IPS-18c (cell line): ENCODE results near the gene ZPBP.
"Not testable (repeated sequence)": the region's sequence is repeated elsewhere in the genome, so short reads cannot be mapped to it uniquely, and the experiment has no call there.

Source experiments
- H3K4me3 ChIP-seq: 2 replicates; pipeline ENCODE4 v1.7.0; 2013; ENCODE audit warnings: low read depth, mild to moderate bottlenecking, low read length, moderate library complexity; ENCODE audit not compliant: insufficient read depth
- H3K9me3 ChIP-seq: one replicate; pipeline ENCODE4 v1.6.1; 2013; ENCODE audit warnings: mild to moderate bottlenecking, low read length, moderate library complexity; ENCODE audit not compliant: control insufficient read depth, insufficient read depth

ZPBP gene

DNA sequence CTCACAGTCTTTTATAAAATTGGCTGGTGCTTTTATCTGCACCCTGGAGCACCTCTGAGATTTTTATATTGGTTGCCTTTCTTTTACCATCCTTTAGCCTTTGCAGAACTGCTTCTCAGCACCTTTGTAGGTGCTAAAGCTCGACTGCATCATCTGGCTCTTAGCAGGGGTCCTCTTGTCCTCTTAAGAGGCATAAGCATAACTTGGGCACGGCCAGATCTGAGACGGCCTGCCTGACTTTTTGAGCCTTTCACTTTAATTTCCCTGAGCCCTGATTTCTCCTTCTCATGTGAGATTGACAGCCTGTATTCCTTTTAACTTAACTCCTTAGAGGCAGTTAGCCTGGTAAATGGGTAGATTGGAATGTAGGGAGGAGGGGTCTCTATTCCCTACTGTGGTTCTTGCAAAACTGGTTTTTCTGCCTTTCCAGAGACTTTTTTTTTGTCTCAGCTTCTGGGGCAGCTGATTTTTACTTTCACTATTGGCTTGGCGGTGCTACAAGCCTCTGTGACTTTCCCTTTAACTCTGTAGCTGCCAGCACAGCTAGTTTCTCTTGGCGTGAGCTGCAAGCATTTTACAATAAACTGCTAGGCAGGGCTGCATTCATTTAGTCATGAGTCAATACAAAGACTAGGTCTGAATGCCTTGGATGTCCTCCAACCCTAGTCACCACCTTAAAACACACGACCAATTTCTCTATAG is 24.0 kb downstream of the ZPBP start:
- H3K9me3 ChIP-seq: peaks cover 11% of the 10 kb centered on the region
- peak overlapping the region; percentile 16; the same call in 1 of the 2 replicates for H3K4me3 ChIP-seq

- peaks cover 11% of the 10 kb centered on the region for H3K9me3 ChIP-seq
- no peak overlapping the region for H3K4me3 ChIP-seq
These were observed 25.0 kb downstream of the ZPBP start for GRCh38 chr7:50068026-50068425.

DNA sequence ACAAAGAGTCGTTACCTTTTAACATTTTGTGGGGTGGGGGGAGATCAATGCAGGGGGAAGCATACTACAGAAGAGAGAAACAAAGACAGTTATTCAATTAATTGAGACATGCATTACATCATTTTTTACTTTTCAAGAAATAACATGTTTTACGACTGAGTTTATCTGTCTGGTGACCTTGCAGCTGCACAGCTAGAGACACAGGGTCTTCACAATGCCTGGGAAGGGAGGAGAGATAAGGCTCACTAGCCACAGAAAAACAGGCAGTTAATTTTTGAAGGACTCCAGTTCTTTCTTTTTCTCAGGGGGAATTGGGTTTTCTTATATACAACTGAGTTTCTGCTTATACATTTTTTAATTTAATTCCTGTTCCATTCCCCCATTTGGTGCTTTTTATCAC is 30.1 kb downstream of the ZPBP start:
- Histone ChIP-seq H3K4me3 (no peak overlapping the region), H3K9me3 (no peaks in the 10 kb centered on the region)

GRCh38 chr7:50056131-50056530 is 36.9 kb downstream of the ZPBP start:
- no peak overlapping the region for H3K4me3 ChIP-seq

GRCh38 chr7:50047716-50048115 is 45.3 kb downstream of the ZPBP start:
- no peaks in the 10 kb centered on the region for H3K9me3 ChIP-seq
- H3K4me3 ChIP-seq: no peak overlapping the region

More at GRCh38 chr7:50056131-50056530, 36.9 kb downstream of the ZPBP start:
- H3K9me3 ChIP-seq: no peaks in the 10 kb centered on the region

- H3K9me3 ChIP-seq, H3K4me3 ChIP-seq: not testable (repeated sequence)
These were observed 51.9 kb downstream of the ZPBP start for GRCh38 chr7:50041165-50041564.

- Histone ChIP-seq H3K4me3 (no peak overlapping the region), H3K9me3 (no peaks in the 10 kb centered on the region)
These were observed 56.0 kb downstream of the ZPBP start for GRCh38 chr7:50037086-50037485.

DNA sequence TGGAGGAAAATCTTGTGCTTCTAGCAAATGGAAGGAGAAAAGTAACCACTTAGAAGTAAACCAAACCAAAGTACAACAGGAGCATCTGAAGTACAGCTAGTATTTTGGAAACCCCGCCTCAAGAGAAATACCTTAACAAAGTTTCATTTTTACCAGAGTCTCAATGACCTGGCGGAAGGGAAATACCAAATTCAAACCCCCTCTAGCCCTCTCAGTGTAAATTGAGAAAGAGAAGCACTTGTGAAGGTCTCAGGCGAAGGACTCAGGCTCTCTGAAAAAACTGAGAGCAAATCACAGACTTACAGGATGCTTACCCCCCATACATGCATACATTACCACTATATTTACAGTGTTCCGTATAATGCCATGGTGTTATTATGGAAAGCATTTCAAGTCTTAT is 70.1 kb downstream of the ZPBP start:
- Histone ChIP-seq H3K4me3 (no peak overlapping the region), H3K9me3 (no peaks in the 10 kb centered on the region)

- no peaks in the 10 kb centered on the region for H3K9me3 ChIP-seq
These were observed 70.6 kb downstream of the ZPBP start for GRCh38 chr7:50022451-50022850.

DNA sequence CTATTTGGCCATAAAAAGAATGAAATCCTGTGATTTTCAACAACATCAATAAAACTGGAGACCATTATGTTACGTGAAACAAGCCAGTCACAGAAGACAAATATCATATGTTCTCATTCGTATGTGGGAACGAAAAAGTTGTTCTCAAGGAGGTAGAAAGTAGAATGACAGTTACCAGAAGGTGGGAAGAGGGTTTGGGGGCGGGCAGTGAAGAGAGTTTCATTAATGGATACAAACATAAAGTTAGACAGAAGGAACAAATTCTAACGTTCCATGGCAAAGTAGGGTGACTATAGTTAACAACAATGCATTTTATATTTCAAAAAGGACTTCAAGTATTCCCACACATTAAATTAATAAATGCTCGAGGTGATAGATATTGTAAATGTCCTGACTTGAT is 97.4 kb downstream of the ZPBP start:
- no peak overlapping the region for H3K4me3 ChIP-seq
- H3K9me3 ChIP-seq: no peaks in the 10 kb centered on the region

More at GRCh38 chr7:50022451-50022850, 70.6 kb downstream of the ZPBP start:
- no peak overlapping the region for H3K4me3 ChIP-seq

DNA sequence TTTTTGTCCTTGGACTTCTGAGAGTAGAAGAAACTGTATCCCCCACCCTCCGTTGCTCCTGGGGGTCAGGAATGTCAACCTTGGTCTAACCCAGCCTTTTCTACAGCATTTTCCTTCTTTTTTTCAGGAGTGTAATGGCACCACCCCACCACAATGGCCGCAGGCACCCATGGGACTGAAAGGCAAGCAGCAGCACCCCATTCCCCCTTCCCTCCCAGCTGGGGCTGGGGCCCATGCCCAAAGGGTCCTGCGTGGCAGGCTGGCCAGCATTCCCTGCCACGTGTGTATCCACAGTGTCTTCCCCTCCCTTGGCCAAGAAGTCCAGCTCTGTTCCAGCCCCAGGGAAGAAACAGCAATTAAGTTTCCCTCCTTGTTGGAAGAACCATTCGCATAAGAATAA is 106.9 kb downstream of the ZPBP start:
- H3K4me3 ChIP-seq: no peak overlapping the region
- H3K9me3 ChIP-seq: no peaks in the 10 kb centered on the region

- H3K9me3 ChIP-seq: no peaks in the 10 kb centered on the region
- H3K4me3 ChIP-seq: no peak overlapping the region
These were observed 112.6 kb downstream of the ZPBP start for GRCh38 chr7:49980465-49980864.

DNA sequence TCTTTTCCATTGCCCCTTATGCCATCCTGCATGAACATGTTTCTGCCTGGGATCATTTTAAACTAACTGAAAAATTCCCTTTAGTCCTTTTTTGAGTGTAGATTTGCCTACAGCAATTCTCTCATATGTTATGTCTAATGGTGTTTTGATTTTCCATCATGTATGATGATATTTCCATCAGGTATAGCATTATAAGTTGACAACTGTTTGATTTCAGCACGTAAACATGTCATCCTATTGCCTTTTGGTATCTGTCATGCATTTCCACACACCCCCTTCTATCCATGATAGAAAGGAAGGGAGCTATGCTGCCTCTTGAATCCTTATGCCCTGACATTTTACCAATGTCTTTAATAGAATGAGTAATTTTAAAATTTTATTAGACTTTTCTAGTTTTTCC is 116.8 kb downstream of the ZPBP start:
- no peaks in the 10 kb centered on the region for H3K9me3 ChIP-seq

GRCh38 chr7:49974035-49974434 is 119.0 kb downstream of the ZPBP start:
- Histone ChIP-seq H3K4me3 (no peak overlapping the region), H3K9me3 (no peaks in the 10 kb centered on the region)

More for the DNA sequence above, 116.8 kb downstream of the ZPBP start:
- no peak overlapping the region for H3K4me3 ChIP-seq

DNA sequence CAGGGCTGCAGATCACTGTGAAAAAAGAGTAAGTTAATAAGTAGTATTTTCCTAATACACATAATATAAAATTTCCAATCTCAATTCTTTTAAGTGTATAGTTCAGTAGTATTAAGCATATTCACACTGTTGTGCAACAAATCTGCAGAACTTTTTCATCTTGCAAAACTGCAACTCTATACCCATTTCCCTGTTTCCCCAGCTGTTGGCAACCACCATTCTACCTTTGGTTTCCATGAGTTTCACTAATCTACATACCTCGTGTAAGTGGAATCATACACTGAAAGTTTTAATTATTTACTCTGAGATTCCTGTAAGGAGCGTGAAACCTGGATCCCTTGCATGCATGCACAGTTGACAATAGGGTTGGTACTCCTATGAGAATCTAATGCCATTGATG is 155.4 kb downstream of the ZPBP start:
- Histone ChIP-seq H3K4me3 (no peak overlapping the region), H3K9me3 (no peaks in the 10 kb centered on the region)

GRCh38 chr7:49931627-49932026 is 161.4 kb downstream of the ZPBP start:
- no peak overlapping the region for H3K4me3 ChIP-seq
- peaks cover 3% of the 10 kb centered on the region for H3K9me3 ChIP-seq

GRCh38 chr7:49928787-49929186 is 164.3 kb downstream of the ZPBP start:
- H3K9me3 ChIP-seq: peaks cover 3% of the 10 kb centered on the region
- H3K4me3 ChIP-seq: no peak overlapping the region

DNA sequence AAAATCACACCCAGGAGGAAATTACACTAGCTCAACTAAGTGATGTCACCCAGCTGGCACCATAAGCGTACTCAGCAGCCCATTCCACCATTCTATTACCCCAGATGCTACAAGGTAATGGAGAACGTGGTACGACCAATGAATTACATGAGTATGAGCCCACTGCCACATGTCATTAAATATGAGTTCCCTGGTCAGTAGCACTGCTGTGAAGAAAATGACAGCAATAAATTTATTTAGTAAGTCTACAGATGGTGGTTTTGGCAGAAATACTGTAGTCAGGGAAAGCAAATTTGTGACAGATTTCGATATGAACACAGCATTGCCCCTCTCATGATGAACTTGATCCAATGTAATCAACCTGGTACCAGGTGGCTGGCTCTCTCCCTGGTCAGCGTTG is 165.4 kb downstream of the ZPBP start:
- peaks cover 3% of the 10 kb centered on the region for H3K9me3 ChIP-seq
- no peak overlapping the region for H3K4me3 ChIP-seq

DNA sequence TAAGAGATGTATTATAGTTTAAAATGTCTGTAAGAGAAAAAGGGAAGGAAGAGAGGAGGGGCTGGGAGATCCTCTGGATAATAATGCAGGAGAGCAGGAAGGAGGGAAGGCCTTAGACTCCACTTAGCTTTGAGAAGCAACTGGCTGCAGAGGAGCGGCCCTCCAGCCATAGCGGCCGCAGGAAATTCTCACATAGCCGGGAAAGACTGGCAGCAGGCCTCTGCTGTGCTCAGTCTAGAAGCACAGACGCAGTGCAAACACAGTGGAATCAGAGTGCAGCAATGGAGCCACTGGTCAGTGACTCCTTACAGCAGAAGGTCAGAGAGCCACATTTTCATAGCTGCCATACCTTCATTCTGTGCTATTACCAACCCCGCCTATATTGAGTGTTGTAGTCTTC is 166.3 kb downstream of the ZPBP start:
- Histone ChIP-seq H3K9me3 (peaks cover under 1% of the 10 kb centered on the region), H3K4me3 (no peak overlapping the region)
